ENCODE data around the gene RRAGD.

The RRAGD gene

DNA sequence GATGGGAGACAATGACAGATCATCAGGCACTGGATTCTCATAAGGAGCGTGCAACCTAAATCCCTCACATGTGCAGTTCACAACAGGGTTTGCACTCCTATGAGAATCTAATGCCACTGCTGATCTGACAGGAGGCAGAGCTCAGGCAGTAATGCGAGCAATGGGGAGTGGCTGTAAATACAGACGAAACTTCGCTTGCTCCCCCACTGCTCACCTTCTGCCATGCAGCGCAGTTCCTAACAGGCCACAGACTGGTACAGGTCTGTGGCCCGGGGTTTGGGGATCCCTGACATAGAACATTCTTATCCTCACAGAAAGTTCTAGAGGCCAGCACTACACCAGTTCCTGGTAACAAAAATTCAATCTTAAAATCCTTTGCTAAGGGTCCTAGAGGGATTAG is 23.2 kb downstream of the RRAGD start:
- 0 out of 2 replicates have a peak, but pooled peaks cover 6% of the 10 kb centered on the region for H3K4me1 ChIP-seq (ENCODE audit: insufficient read depth, low read length)
- H3K9me3 ChIP-seq (ENCODE audit: insufficient read depth, low read depth, low read length) = no peaks in the 10 kb centered on the region
- H3K27ac ChIP-seq (ENCODE audit: low read length) = no peak overlapping the region
- H3K9ac ChIP-seq (ENCODE audit: low read depth, low read length) = no peak overlapping the region
- no peaks in the 10 kb centered on the region for H3K36me3 ChIP-seq (ENCODE audit: insufficient read depth, low read depth, low read length)
- no peaks in the 10 kb centered on the region for H3K27me3 ChIP-seq (ENCODE audit: insufficient read depth, low read length)
- H3K4me3 ChIP-seq (ENCODE audit: low read length) = no peak overlapping the region

DNA sequence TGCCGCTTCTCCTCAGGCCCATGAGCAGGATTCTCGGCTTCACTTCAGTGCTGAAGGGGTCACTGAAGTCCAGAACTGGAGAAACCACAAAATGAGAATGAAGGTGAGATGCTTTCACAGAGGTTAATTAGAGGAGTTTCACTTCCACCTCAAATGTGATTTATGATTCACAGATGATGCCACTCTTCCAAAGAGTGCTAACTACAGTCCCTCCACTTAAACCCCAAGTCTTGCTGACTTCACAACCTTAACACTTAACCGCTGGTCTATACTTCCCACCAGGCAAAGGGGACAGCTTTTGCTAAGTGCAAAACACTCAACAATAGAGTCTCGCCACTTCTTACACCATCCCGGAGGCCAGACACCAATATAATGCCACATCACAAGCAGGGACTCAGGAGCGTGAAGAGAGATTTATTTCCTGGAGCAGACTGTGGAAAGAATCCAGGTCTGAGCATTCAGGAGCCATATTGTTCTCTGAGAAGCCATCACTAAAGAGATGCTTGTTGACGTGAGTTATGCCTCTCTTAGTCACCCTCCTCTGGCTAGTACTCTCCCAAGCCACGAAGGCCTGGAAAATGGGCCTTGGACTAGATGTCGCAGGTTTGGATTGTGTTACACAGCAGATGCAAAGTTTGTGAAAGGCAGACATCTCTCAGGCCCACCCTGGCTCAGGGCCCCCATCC is 24.4 kb downstream of the RRAGD start:
- H3K9me3 ChIP-seq (ENCODE audit: insufficient read depth, low read depth, low read length) = no peaks in the 10 kb centered on the region

DNA sequence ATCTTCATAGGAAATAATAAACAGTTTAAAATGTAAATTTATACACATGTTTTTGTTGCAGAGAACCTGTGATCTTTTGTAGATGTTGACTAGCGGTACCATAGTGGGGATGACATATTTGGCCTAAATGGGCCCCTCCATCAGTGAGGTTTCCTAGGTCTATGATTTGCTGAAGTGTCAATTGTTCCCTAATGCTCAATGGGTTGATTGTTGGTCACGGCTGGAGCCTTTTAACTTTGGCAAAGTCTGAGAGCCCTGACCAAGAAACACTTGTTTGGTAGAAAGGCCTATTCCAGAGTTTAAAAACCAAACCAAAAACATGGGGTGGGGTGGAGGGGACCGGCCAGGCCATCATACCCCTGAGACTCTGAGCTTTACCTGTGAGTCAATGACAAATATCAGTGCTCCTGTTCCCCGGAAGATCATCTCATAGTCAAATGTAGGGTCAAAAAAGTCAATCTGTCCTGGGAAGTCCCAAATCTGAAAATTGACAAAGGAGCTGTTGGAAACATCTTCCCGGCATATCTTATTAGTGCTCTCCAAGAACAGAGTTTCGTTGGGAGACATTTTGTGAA is 25.1 kb downstream of the RRAGD start:
- Histone ChIP-seq H3K9ac (ENCODE audit: low read depth, low read length) (no peak overlapping the region), H3K27me3 (ENCODE audit: insufficient read depth, low read length) (no peaks in the 10 kb centered on the region), H3K4me3 (ENCODE audit: low read length) (no peak overlapping the region), H3K27ac (ENCODE audit: low read length) (no peak overlapping the region), H3K36me3 (ENCODE audit: insufficient read depth, low read depth, low read length) (no peaks in the 10 kb centered on the region), H3K4me1 (ENCODE audit: insufficient read depth, low read length) (0 out of 2 replicates have a peak, but pooled peaks cover 6% of the 10 kb centered on the region), H3K9me3 (ENCODE audit: insufficient read depth, low read depth, low read length) (no peaks in the 10 kb centered on the region)

More for the DNA sequence above, 24.4 kb downstream of the RRAGD start:
- Histone ChIP-seq H3K36me3 (ENCODE audit: insufficient read depth, low read depth, low read length) (no peaks in the 10 kb centered on the region), H3K27ac (ENCODE audit: low read length) (no peak overlapping the region), H3K27me3 (ENCODE audit: insufficient read depth, low read length) (no peaks in the 10 kb centered on the region), H3K4me1 (ENCODE audit: insufficient read depth, low read length) (0 out of 2 replicates have a peak, but pooled peaks cover 6% of the 10 kb centered on the region), H3K4me3 (ENCODE audit: low read length) (no peak overlapping the region), H3K9ac (ENCODE audit: low read depth, low read length) (no peak overlapping the region)

DNA sequence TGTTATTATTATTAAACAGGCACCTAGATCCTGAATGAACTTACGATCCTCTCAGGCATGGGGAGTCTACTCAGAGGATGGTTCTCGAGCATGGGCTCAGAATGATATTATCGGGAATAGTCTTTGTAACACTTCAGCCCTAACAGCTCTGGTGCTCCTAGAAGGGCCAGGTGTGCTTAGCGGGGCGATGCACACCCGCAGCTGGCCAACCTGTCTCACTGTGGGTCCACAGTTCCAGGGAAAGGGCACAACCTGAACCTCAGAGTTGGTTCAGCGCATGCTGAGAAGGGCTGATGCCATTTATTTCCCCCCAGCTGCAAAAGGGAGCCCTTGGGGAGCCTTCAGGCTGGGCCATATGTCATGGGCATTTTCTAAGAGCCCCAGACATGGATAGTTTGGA is 26.2 kb downstream of the RRAGD start:
- no peak overlapping the region for H3K9ac ChIP-seq (ENCODE audit: low read depth, low read length)
- H3K27ac ChIP-seq (ENCODE audit: low read length) = no peak overlapping the region
- H3K9me3 ChIP-seq (ENCODE audit: insufficient read depth, low read depth, low read length) = no peaks in the 10 kb centered on the region
- 0 out of 2 replicates have a peak, but pooled peaks cover 6% of the 10 kb centered on the region for H3K4me1 ChIP-seq (ENCODE audit: insufficient read depth, low read length)
- no peaks in the 10 kb centered on the region for H3K27me3 ChIP-seq (ENCODE audit: insufficient read depth, low read length)
- no peak overlapping the region for H3K4me3 ChIP-seq (ENCODE audit: low read length)
- H3K36me3 ChIP-seq (ENCODE audit: insufficient read depth, low read depth, low read length) = no peaks in the 10 kb centered on the region

DNA sequence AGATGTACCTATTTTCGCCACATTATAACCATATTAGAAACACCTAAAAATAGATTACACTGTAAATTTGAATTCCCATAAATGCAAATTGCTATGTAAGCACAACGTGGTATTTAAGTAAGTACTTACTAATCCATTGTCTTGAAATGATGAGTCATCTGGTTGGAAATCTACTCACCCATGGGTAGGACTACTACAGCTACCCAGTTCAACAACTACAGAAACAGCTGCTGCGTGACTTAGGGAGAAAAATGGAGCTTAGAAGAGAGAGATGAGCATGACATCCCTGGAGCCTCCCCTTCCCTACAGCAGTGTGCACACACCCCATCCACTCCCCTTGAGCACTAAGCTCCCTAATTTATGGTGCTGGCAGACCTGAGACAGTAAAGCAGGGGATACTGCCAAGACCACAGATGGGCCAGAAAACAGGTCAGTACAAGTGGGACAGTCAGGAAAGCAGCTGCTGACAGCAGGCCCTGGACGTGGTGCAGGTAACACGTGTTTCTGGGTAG is 26.9 kb downstream of the RRAGD start:
- no peak overlapping the region for H3K4me3 ChIP-seq (ENCODE audit: low read length)
- no peak overlapping the region for H3K9ac ChIP-seq (ENCODE audit: low read depth, low read length)
- H3K27ac ChIP-seq (ENCODE audit: low read length) = no peak overlapping the region
- no peaks in the 10 kb centered on the region for H3K27me3 ChIP-seq (ENCODE audit: insufficient read depth, low read length)
- H3K9me3 ChIP-seq (ENCODE audit: insufficient read depth, low read depth, low read length) = no peaks in the 10 kb centered on the region
- H3K4me1 ChIP-seq (ENCODE audit: insufficient read depth, low read length) = 0 out of 2 replicates have a peak, but pooled peaks cover 6% of the 10 kb centered on the region
- no peaks in the 10 kb centered on the region for H3K36me3 ChIP-seq (ENCODE audit: insufficient read depth, low read depth, low read length)

DNA sequence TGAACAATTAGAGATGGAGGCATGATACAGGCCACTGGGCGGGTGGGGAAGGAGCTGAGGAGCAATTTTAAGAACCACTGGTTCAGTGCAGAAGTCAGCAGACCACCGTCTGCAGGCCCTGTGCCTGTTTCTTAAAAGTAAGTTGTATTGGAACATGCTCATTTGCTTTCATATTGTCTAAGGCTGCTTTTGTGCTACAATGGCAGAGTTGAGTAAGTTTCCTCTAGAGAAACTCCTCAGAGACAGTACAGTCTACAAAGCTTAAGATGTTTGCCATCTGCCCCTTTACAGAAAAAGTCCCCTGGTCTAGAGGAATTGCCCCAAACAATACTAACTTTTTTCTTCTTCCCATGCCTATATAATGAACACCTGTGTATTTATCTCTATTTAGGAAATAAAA is 31.0 kb downstream of the RRAGD start:
- Histone ChIP-seq H3K9ac (ENCODE audit: low read depth, low read length) (no peak overlapping the region), H3K4me3 (ENCODE audit: low read length) (no peak overlapping the region), H3K27me3 (ENCODE audit: insufficient read depth, low read length) (no peaks in the 10 kb centered on the region), H3K9me3 (ENCODE audit: insufficient read depth, low read depth, low read length) (no peaks in the 10 kb centered on the region), H3K4me1 (ENCODE audit: insufficient read depth, low read length) (0 out of 2 replicates have a peak, but pooled peaks cover 6% of the 10 kb centered on the region), H3K27ac (ENCODE audit: low read length) (no peak overlapping the region), H3K36me3 (ENCODE audit: insufficient read depth, low read depth, low read length) (no peaks in the 10 kb centered on the region)

DNA sequence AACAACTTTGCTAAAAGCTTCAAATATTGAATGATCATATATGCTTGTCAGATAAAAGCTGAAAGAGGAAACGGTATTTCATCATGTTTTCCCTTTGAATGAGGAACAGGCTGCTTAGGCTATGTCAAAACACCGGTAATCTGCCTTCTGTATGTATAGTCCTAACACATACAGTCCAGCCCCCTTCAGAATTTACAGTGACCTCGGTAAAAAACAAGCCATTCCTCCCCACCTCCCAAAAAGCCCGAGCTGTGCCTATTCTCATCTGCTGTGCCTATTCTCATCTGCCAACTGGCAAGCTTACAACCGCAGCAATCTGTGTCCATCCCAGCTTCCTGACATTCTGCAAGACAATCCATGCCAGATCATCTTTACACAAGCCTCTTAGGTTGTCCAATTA is 32.8 kb downstream of the RRAGD start:
- H3K9ac ChIP-seq (ENCODE audit: low read depth, low read length) = no peak overlapping the region
- peaks cover 4% of the 10 kb centered on the region; the same call in 1 of the 2 replicates for H3K4me1 ChIP-seq (ENCODE audit: insufficient read depth, low read length)
- H3K27ac ChIP-seq (ENCODE audit: low read length) = no peak overlapping the region
- no peak overlapping the region for H3K4me3 ChIP-seq (ENCODE audit: low read length)
- no peaks in the 10 kb centered on the region for H3K27me3 ChIP-seq (ENCODE audit: insufficient read depth, low read length)
- no peaks in the 10 kb centered on the region for H3K36me3 ChIP-seq (ENCODE audit: insufficient read depth, low read depth, low read length)
- H3K9me3 ChIP-seq (ENCODE audit: insufficient read depth, low read depth, low read length) = no peaks in the 10 kb centered on the region

DNA sequence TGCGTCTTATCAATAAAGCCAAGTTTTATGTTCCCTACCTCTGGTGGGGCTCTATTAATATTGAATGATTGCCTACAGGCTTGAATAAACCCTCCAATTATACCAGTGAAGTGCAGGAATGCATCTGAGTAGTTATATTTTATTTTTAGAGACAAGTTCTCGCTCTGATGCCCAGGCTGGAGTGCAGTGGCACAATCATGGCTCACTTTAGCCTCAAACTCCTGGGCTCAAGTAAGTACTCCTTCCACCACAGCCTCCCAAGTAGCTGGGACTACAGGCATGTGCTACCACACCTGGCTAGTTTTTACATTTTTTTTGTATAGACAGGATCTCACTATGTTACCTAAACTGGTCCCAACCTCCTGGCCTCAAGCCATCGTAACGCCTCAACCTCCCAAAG is 33.4 kb downstream of the RRAGD start:
- no peak overlapping the region for H3K27ac ChIP-seq (ENCODE audit: low read length)
- no peak overlapping the region for H3K9ac ChIP-seq (ENCODE audit: low read depth, low read length)
- H3K4me3 ChIP-seq (ENCODE audit: low read length) = no peak overlapping the region
- peaks cover 4% of the 10 kb centered on the region; the same call in 1 of the 2 replicates for H3K4me1 ChIP-seq (ENCODE audit: insufficient read depth, low read length)
- H3K9me3 ChIP-seq (ENCODE audit: insufficient read depth, low read depth, low read length) = no peaks in the 10 kb centered on the region
- no peaks in the 10 kb centered on the region for H3K27me3 ChIP-seq (ENCODE audit: insufficient read depth, low read length)
- H3K36me3 ChIP-seq (ENCODE audit: insufficient read depth, low read depth, low read length) = no peaks in the 10 kb centered on the region

DNA sequence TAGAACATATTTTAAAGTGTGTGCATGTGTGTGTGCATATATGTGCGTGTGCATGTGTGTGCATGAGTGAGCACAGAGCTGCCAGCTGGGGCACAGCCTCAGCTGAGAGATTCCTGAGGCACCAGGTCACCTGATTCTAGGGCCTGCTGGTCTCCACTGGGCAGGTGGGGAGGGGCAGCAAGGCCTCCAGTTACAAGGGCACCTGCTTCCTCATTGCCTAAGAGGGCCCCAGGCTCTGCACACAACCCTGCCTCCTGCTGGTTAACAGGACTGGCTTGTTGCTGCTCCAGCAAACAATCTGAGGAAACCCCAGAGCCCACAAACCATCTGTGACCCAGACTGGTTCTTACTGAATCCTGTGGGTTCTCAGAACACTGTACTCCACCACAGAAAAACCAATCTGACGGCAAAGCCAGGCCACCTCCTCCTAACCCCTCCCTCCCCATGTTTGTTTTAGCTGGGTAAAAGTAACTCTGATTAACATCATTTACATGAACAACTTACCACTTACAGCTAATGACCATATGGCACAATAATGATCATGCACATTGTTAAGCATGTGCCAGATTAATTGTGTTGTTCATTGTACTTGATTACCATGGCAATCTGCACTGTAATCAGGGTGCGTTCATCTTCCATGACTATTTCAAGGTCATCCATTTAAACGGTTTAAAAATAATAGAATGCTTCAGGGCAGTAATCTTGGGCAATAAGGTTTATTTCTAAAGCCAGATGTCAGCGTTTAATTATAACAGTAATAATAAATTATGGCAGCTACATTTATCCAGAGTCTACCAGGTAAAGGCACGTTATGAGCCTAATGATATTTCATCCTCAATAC is 36.4 kb downstream of the RRAGD start:
- Histone ChIP-seq H3K4me1 (ENCODE audit: insufficient read depth, low read length) (peaks cover 4% of the 10 kb centered on the region), H3K4me3 (ENCODE audit: low read length) (no peak overlapping the region), H3K36me3 (ENCODE audit: insufficient read depth, low read depth, low read length) (peaks cover 5% of the 10 kb centered on the region; the same call in 1 of the 2 replicates), H3K9ac (ENCODE audit: low read depth, low read length) (no peak overlapping the region; the same call in 1 of the 2 replicates), H3K27me3 (ENCODE audit: insufficient read depth, low read length) (no peaks in the 10 kb centered on the region), H3K9me3 (ENCODE audit: insufficient read depth, low read depth, low read length) (no peaks in the 10 kb centered on the region), H3K27ac (ENCODE audit: low read length) (no peak overlapping the region)

DNA sequence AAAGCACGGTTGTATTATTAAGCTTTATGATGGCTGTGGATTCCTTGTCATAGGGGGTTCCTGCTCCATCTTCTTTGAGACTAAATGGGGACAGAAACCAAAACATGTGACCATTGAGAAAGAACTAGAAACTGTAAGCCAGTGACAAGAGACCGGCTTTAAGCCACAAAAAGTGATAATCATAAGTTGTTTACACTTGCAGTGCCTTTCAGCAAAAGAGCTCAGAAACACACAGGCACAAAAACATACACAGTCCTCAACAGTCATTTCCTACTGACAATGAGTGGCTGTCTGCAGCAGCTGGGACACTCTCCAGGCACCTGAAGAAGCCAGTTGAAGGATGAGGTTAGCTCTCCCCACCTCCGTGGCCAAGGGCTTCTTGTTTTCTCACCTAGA is 39.6 kb downstream of the RRAGD start:
- Histone ChIP-seq H3K9ac (ENCODE audit: low read depth, low read length) (no peak overlapping the region), H3K4me3 (ENCODE audit: low read length) (no peak overlapping the region), H3K27me3 (ENCODE audit: insufficient read depth, low read length) (no peaks in the 10 kb centered on the region), H3K27ac (ENCODE audit: low read length) (no peak overlapping the region), H3K4me1 (ENCODE audit: insufficient read depth, low read length) (peaks cover 4% of the 10 kb centered on the region), H3K36me3 (ENCODE audit: insufficient read depth, low read depth, low read length) (peaks cover 7% of the 10 kb centered on the region; the same call in 1 of the 2 replicates), H3K9me3 (ENCODE audit: insufficient read depth, low read depth, low read length) (no peaks in the 10 kb centered on the region)

DNA sequence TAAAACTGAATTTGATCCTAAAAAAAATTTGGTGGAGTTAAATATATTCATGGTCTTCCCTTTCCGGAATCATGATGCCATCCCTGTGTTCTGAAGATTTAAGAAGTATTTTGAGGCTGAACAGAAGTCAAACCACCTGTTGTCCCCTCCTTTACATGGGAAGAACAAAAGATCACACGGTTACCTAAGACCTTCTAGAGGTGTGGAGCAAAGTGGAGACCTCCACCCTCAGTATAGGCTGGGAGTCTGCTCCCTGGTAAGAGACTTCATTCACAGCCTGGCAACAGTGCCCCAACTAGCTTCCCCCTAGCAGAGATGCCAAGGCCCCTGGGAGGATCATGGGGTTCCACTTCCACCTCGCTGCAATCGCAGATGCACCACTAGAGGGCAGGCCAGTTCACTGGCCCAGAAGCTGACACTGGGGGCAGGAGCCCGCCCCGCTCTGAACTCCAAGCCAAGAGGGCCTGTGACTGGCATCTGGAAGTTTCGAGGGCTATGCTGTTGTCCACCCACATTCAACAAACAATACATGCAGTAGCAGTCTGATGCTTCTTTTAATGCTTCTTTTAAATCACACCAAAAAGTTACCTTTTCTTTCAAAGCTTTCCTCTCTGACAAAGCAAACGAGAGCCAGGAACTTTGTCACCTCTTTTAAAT is 40.1 kb downstream of the RRAGD start:
- H3K9ac ChIP-seq (ENCODE audit: low read depth, low read length) = no peak overlapping the region
- no peaks in the 10 kb centered on the region for H3K27me3 ChIP-seq (ENCODE audit: insufficient read depth, low read length)
- H3K4me1 ChIP-seq (ENCODE audit: insufficient read depth, low read length) = peaks cover 4% of the 10 kb centered on the region
- H3K4me3 ChIP-seq (ENCODE audit: low read length) = no peak overlapping the region
- no peaks in the 10 kb centered on the region for H3K9me3 ChIP-seq (ENCODE audit: insufficient read depth, low read depth, low read length)
- H3K27ac ChIP-seq (ENCODE audit: low read length) = no peak overlapping the region
- peaks cover 10% of the 10 kb centered on the region; the same call in 1 of the 2 replicates for H3K36me3 ChIP-seq (ENCODE audit: insufficient read depth, low read depth, low read length)

Measured in iPS-20b (cell line).